ENCODE data around the gene C20orf202.

Gene C20orf202

DNA sequence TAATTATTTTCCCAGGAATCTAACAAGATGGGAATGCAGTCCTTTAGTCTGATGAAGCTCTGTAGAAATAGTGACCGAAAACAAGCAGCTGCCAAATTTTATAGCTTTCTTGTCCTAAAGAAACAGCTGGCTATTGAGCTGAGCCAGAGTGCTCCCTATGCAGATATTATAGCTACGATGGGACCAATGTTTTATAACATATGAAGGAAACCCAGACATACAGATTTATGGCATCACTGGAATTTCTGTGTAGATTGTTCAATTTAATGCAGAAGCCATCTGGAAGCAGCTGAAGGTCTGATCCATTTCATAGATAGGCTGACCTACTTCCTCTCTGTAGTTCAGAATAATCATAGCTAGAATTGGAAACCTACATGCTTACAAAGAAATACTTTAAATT is 51.0 kb downstream of the C20orf202 start:
- TF ChIP-seq, protein P1, sequence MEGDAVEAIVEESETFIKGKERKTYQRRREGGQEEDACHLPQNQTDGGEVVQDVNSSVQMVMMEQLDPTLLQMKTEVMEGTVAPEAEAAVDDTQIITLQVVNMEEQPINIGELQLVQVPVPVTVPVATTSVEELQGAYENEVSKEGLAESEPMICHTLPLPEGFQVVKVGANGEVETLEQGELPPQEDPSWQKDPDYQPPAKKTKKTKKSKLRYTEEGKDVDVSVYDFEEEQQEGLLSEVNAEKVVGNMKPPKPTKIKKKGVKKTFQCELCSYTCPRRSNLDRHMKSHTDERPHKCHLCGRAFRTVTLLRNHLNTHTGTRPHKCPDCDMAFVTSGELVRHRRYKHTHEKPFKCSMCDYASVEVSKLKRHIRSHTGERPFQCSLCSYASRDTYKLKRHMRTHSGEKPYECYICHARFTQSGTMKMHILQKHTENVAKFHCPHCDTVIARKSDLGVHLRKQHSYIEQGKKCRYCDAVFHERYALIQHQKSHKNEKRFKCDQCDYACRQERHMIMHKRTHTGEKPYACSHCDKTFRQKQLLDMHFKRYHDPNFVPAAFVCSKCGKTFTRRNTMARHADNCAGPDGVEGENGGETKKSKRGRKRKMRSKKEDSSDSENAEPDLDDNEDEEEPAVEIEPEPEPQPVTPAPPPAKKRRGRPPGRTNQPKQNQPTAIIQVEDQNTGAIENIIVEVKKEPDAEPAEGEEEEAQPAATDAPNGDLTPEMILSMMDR (conservative IDR thresholded peaks at IDR 0.05; ENCODE audit: control insufficient read depth, insufficient read depth, low read depth, low read length) = no peak
- no peak overlapping the region for H3K4me3 ChIP-seq (ENCODE audit: control insufficient read depth, low read depth, low read length)

DNA sequence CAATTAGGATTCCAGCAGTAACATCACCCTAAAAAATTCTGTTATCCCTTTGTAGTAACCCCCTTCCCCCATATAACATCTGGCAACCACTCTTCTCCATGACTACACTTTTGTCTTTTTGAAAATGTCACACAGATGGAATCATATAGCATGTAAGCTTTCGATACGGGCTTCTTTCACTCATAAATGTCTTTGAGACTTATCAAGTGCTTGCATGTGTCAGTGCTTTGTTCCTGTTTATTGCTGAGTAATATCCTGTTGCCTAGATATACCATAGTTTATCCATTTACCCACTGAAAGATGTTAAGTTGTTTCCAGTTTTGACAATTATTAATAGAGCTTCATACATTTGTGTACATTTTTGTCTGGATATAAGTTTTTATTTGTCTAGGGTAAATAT is 52.4 kb downstream of the C20orf202 start:
- DNase-seq (ENCODE audit: low read depth) = no peak
- TF ChIP-seq, protein P1 (conservative IDR thresholded peaks at IDR 0.05; ENCODE audit: control insufficient read depth, insufficient read depth, low read depth, low read length) = no peak

More for the DNA sequence above, 51.0 kb downstream of the C20orf202 start:
- no peak for DNase-seq (ENCODE audit: low read depth)

More for the DNA sequence above, 52.4 kb downstream of the C20orf202 start:
- no peak overlapping the region for H3K4me3 ChIP-seq (ENCODE audit: control insufficient read depth, low read depth, low read length)
